CD4-positive, CD25-positive, alpha-beta regulatory T cell (primary cell): ENCODE results near the gene ADAM19. TPM values are rescaled to one million over a fixed set of nuclear protein-coding genes. Genes with fewer than 3 reads are reported as not detected.
"Not testable (repeated sequence)": the region's sequence is repeated elsewhere in the genome, so short reads cannot be mapped to it uniquely, and the experiment has no call there.

Experiments used
- ATAC-seq, 2 donors: fragments of 150-1000 bp; cut with Tn5 transposase; one replicate each; pipeline ENCODE4 v1.10.0; 2021; ENCODE audit warnings: low read depth in 2 of 2, moderate number of reproducible peaks in 2 of 2, moderate library complexity in 1 of 2
- DNase-seq, 3 donors: peaks; one replicate each; pipeline versions ENCODE4 v3.0.0 to v3.0.0-alpha.2; 2012 to 2022; ENCODE audit warnings: mixed read lengths in 1 of 3
- H3K27ac ChIP-seq: one replicate; pipeline ENCODE4 v1.7.0; 2013; ENCODE audit warnings: mild to moderate bottlenecking, low read length; ENCODE audit not compliant: insufficient read depth, poor library complexity, severe bottlenecking
- H3K27me3 ChIP-seq: one replicate; pipeline ENCODE4 v1.7.0; 2013; ENCODE audit warnings: low read length; ENCODE audit not compliant: control insufficient read depth, insufficient read depth
- H3K36me3 ChIP-seq: one replicate; pipeline ENCODE4 v1.7.0; 2013; ENCODE audit warnings: mild to moderate bottlenecking, low read length, moderate library complexity; ENCODE audit not compliant: control insufficient read depth, insufficient read depth
- H3K4me1 ChIP-seq: 2 replicates; pipeline ENCODE4 v1.7.0; 2013; ENCODE audit warnings: mild to moderate bottlenecking, low read length; ENCODE audit not compliant: insufficient read depth, control insufficient read depth, poor library complexity, severe bottlenecking
- H3K4me3 ChIP-seq: one replicate; pipeline ENCODE4 v1.7.0; 2013; ENCODE audit warnings: low read depth, mild to moderate bottlenecking, low read length, moderate library complexity
- H3K9me3 ChIP-seq, 2 experiments: 1 replicate in 1 of 2; 2 replicates in 1 of 2; pipeline ENCODE4 v1.7.0; 2013; ENCODE audit warnings: low read length in 2 of 2, mild to moderate bottlenecking in 1 of 2, moderate library complexity in 1 of 2; ENCODE audit not compliant: control insufficient read depth in 2 of 2
- H3K27ac Mint-ChIP-seq, 3 donors: one replicate each; pipeline ENCODE4 v1.8.0; 2020 to 2022; ENCODE audit warnings: mild to moderate bottlenecking in 3 of 3, mixed read lengths in 3 of 3, moderate library complexity in 2 of 3
- H3K27me3 Mint-ChIP-seq: one replicate; pipeline ENCODE4 v1.8.0; 2022; ENCODE audit warnings: mild to moderate bottlenecking, mixed read lengths
- H3K36me3 Mint-ChIP-seq: one replicate; pipeline ENCODE4 v1.8.0; 2020; ENCODE audit warnings: mixed read lengths
- H3K4me1 Mint-ChIP-seq, 4 donors: one replicate each; pipeline ENCODE4 v1.8.0; 2020 to 2022; ENCODE audit warnings: mixed read lengths in 4 of 4, mild to moderate bottlenecking in 1 of 4
- H3K4me3 Mint-ChIP-seq, 4 donors: one replicate each; pipeline ENCODE4 v1.8.0; 2020 to 2022; ENCODE audit warnings: mild to moderate bottlenecking in 4 of 4, mixed read lengths in 4 of 4, moderate library complexity in 3 of 4
- H3K9me3 Mint-ChIP-seq, 7 donors: one replicate each; pipeline ENCODE4 v1.8.0; 2020 to 2022; ENCODE audit warnings: mixed read lengths in 7 of 7, mild to moderate bottlenecking in 3 of 7, moderate library complexity in 2 of 7
- polyA plus RNA-seq, 4 donors: library from polyadenylated mRNA; unstranded; fragments of 300-500 nt; fragmentation: Illumina TruSeq; gene quantifications; one replicate each; pipeline ENCODE4 v1.2.3, GENCODE V29; 2021
- total RNA-seq: library from RNA; stranded (reverse); gene quantifications from one replicate; pipeline ENCODE4 v1.2.3, GENCODE V29; 2022

ADAM19 gene
- total and polyA plus RNA-seq, 5 donors from 2014 or later = 5.5 to 113 (median 9.1) TPM

- H3K4me1 Mint-ChIP-seq, H3K9me3 ChIP-seq, H3K4me3 ChIP-seq, H3K27ac Mint-ChIP-seq, H3K27me3 ChIP-seq, H3K27ac ChIP-seq, H3K9me3 Mint-ChIP-seq, H3K36me3 ChIP-seq, ATAC-seq, H3K4me1 ChIP-seq, DNase-seq, H3K36me3 Mint-ChIP-seq, H3K4me3 Mint-ChIP-seq: not testable (repeated sequence)
- H3K27me3 Mint-ChIP-seq = peaks cover 20% of the 10 kb centered on the region
Measured at GRCh38 chr5:157429920-157430319, 145.7 kb downstream of the ADAM19 start.

Other genes with a start within 250 kb of the ADAM19 start
- 1.1 TPM for gene NIPAL4, start 115.6 kb downstream of the ADAM19 start, total RNA-seq
- gene NIPAL4, start 115.6 kb downstream of the ADAM19 start, polyA plus RNA-seq = under 1 TPM in 3 of 4 donors, not detected in 1; 0.10 to 0.15 (median 0.14) TPM
- gene SOX30, start 76.7 kb upstream of the ADAM19 start, total RNA-seq = not detected
- gene SOX30, start 76.7 kb upstream of the ADAM19 start, polyA plus RNA-seq = under 1 TPM; 0.46 to 0.84 (median 0.56) TPM
- not detected for gene C5orf52, start 95.8 kb upstream of the ADAM19 start, total RNA-seq
- gene C5orf52, start 95.8 kb upstream of the ADAM19 start, polyA plus RNA-seq = not detected
- 4.5 TPM for gene THG1L, start 155.6 kb upstream of the ADAM19 start, total RNA-seq
- gene THG1L, start 155.6 kb upstream of the ADAM19 start, polyA plus RNA-seq = 1 to 10 TPM; 5.0 to 6.6 (median 5.5) TPM
- gene LSM11, start 167.9 kb upstream of the ADAM19 start, total RNA-seq = 1.5 TPM
- 1 to 10 TPM in 1 of 4 donors, under 1 TPM in 3; 0.22 to 1.6 (median 0.74) TPM for gene LSM11, start 167.9 kb upstream of the ADAM19 start, polyA plus RNA-seq